GM19023 (cell line): ENCODE data around the gene QSER1.
"Not testable (repeated sequence)": the region's sequence is repeated elsewhere in the genome, so short reads cannot be mapped to it uniquely, and the experiment has no call there.

ENCODE experiments used
- ATAC-seq: cut with Tn5 transposase; IDR thresholded peaks from one replicate; pipeline ENCODE4 v1.9.1; 2021; ENCODE audit warnings: mild to moderate bottlenecking, moderate library complexity; ENCODE audit not compliant: unreplicated experiment

The QSER1 gene

DNA sequence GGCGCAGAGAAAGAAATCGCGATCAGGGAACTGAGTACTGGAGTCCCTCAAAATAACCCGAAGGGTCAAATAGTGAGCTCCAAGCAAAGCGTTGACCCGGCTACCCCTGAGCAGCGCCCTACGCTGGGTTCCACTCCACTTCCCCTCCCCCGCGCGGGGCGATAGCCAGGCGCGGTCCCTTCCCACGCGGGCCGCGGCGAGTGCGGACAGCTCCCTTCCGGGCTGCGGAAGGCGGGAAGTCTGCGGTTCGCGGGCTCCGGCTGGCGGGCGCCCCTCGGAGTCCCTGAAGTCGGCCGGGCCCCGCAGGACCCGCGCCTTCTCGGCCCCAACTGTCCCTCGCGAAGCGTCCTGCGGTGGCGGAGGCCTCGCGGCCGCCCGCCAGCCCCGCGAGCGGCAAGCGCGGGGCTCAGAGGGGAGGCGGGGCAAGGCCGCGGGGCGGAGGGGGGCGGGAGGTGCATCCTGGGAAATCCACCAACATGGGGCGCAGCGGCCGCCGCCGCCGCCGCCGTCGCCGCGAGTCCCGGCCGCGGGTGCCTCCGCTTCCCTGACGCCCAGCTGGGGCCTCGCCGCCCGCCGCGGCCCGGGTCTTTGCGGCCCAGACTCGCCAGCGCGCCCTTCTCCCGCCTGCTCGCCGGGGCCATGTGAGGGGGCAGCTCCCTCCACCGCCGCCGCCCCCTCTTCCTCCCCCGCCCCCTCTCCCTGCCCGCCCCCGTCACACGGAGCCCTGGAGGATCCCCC lies at the start of gene QSER1:
Gene QSER1 (plus strand): TSS at position 457 of the 738 bp plus-strand sequence. CDS start 315 bp downstream, outside the sequence.
- ATAC-seq = peak; percentile 71

DNA sequence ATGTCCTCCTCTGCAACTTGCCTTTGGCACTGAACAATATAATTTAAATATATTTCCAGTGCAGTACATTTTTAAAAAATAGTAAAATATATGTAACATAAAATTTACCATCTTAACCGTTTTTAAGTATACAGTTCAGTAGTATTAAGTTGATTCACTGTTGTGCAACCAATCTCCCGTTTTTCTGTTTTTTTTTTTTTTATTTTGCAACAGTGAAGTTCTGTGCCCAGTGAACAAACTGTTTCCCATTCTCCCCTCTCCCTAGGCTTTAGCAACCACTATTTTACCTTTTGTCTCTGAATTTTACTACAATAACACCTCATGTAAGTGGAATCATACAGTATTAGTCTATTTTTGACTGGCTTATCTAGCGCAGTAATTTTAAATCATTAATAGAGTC lies 49.1 kb upstream of the QSER1 start:
- no peak for ATAC-seq

GRCh38 chr11:32847511-32847910 lies 45.1 kb upstream of the QSER1 start:
- ATAC-seq = no peak

GRCh38 chr11:32849761-32850160 lies 42.9 kb upstream of the QSER1 start:
- no peak for ATAC-seq

- no peak for ATAC-seq
These were observed 41.4 kb upstream of the QSER1 start for GRCh38 chr11:32851251-32851650.

- no peak for ATAC-seq
These were observed 40.4 kb upstream of the QSER1 start for GRCh38 chr11:32852207-32852606.

GRCh38 chr11:32855601-32856000 lies 37.0 kb upstream of the QSER1 start:
- ATAC-seq = no peak

DNA sequence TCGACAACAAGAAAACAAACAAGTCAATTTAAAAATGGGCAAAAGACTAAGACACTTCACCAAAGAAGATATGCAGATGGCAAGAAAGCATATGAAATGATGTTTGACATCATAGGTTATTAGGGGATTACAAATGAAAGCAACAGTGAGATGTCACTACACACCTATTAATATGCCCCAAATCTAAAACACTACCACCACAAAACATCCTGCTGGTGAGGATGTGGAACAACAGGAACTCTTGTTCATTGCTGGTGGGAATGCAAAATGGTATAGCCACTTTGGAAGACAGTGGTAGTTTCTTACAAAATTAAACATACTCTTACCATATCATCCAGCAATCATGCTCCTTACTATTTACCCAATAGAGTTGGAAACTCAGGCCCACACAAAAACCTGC lies 33.9 kb upstream of the QSER1 start:
- no peak for ATAC-seq

DNA sequence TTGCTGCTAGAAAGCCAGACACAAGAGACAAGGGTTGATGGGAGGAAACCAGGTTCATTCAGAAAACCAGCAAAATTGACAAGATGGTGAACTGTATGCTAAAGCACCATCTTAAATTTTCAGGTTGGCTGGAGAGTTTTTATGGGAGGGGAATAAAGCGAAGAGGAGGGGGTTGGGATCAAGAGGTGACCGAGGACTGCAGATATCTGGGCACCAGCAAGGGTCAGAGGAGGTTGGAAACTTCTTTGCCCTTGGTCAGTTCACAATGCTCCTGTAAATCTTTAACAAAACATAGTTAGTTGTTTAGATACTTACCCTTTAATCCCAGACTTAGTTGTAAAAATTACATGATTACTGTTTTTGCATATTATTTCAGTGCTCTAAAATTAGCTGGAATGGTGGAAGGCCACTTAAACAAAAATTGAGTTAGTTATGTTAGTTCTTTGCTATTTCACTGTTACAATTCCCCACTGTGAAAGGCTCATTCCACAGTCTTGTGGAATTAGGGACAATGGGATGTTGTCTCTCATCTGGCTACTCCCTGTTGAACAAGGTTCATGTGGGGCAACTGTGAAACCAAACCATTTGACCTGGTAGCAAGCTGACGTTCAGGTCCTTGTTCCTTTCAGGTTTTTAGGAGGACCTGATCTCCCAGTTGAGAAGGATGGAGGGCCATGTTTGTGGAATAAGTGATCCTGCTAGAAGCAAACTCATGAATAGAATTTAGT lies 30.6 kb upstream of the QSER1 start:
- ATAC-seq = no peak

- no peak for ATAC-seq
These were observed 28.1 kb upstream of the QSER1 start for GRCh38 chr11:32864555-32864954.

- ATAC-seq = not testable (repeated sequence)
These were observed 23.9 kb upstream of the QSER1 start for GRCh38 chr11:32868752-32869151.

DNA sequence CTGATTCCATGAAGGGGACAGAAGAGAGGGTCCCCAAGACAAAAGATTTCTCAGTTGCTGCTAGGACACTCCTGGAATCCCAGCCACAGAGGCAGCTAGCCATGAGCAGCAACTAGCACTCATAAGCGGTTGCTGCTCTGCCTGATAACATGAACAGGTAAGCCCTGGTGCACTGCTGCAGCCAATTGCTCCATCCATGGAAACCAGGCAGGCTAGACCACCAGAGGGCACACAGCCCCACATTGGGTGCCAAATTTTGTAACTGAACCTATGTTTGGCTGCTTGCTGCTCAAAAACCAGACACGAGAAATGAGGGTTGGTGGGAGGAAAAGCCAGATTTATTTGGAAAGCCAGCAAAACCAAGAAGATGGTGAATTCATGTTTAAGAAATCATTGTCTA lies 21.9 kb upstream of the QSER1 start:
- no peak for ATAC-seq

- ATAC-seq = no peak
These were observed 18.5 kb upstream of the QSER1 start for GRCh38 chr11:32874132-32874531.

GRCh38 chr11:32881286-32881685 lies 11.3 kb upstream of the QSER1 start:
- ATAC-seq = no peak

DNA sequence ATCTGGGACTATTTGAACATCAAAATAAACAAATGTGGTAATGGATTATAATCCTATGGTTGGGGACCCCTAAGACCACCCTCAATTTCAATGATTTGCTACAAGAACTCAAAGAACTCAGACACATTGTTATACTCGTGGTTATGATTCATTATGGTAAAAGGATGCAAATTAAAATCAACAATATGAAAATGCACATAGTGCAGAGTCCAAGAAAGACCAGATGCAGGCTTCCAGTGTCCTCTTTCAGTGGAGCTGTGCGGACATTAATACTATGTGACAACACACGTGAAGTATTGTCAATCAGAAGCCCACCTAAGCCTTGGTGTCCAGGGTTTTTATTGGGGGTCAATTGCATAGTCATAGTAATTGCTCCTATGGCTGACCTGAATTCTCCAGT lies 9.2 kb upstream of the QSER1 start:
- ATAC-seq = no peak

- ATAC-seq = no peak
These were observed 8.6 kb upstream of the QSER1 start for GRCh38 chr11:32884023-32884422.

GRCh38 chr11:32884770-32885384 lies 7.7 kb upstream of the QSER1 start:
- ATAC-seq = no peak

GRCh38 chr11:32885556-32885955 lies 7.1 kb upstream of the QSER1 start:
- ATAC-seq = no peak

DNA sequence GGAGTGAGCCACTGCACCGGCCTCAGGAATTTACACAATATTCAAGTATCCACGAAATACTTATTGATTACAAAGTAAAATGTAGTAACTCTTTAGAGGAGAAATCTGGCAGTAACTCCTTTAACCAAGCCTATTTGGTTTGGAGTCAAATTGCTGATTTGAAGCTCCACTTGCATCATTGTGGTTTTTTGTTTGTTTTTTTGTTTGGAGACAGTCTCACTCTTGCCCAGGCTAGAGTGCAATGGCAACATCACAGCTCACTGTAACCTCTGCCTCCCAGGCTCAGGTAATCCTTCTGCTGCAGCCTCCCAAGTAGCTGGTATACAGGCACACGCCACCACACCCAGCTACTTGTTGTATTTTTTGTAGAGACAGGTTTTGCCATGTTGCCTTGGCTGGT lies 6.4 kb upstream of the QSER1 start:
- ATAC-seq = no peak

GRCh38 chr11:32887707-32888383 lies 4.8 kb upstream of the QSER1 start:
- not testable (repeated sequence) for ATAC-seq

DNA sequence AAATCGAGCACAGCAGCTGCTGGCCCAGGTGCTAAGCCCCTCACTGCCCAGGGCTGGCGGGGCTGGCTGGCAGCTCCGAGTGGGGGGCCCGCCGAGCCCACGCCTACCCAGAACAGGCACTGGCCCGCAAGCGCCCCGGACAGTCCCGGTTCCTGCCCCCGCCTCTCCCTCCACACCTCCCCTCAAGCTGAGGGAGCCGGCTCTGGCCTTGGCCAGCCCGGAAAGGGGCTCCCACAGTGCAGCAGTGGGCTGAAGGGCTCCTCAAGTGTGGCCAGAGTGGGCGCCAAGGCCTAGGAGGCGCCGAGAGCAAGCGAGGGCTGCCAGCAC lies 4.3 kb upstream of the QSER1 start:
- ATAC-seq = not testable (repeated sequence)

DNA sequence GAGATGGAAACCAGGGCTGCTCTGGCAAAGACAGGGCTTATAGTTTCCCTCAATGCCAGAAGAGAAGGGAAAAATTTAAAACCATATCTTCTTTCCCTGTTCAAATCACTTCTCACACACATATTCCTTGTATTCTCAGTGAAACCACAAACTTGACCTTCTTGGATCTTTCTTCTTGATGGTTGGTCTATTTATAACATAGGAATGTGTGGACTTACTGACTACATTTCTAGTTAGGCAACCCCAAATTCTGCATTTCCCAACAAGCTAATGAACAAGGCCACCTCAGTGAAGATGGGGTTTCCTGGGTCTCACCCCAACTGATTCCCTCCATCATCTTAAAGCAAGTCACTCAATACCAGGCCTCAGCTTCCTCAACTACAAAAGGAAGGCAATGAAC lies 3.8 kb upstream of the QSER1 start:
- ATAC-seq = no peak
